Peyer's patch (tissue), 4 donors: ENCODE measurements around the gene IGF2R.

Experiments used
- POLR2A ChIP-seq, 2 donors: fragments of 450-650 bp; IDR thresholded peaks; one replicate each; pipeline ENCODE4 v1.5.1; 2017; ENCODE audit warnings: antibody characterized with exemption in 2 of 2, mild to moderate bottlenecking in 2 of 2, moderate library complexity in 2 of 2
- TF ChIP-seq, protein P1 (sequence below), 6 experiments: fragments of 450-650 bp in 4 of 6; fragments of 200-600 bp in 2 of 6; sonication (generic) in 1 of 6; IDR thresholded peaks; one replicate each; pipeline ENCODE4 v1.5.1; 2017 to 2019; ENCODE audit warnings: antibody characterized with exemption in 6 of 6, mild to moderate bottlenecking in 3 of 6, moderate library complexity in 1 of 6

DNA sequence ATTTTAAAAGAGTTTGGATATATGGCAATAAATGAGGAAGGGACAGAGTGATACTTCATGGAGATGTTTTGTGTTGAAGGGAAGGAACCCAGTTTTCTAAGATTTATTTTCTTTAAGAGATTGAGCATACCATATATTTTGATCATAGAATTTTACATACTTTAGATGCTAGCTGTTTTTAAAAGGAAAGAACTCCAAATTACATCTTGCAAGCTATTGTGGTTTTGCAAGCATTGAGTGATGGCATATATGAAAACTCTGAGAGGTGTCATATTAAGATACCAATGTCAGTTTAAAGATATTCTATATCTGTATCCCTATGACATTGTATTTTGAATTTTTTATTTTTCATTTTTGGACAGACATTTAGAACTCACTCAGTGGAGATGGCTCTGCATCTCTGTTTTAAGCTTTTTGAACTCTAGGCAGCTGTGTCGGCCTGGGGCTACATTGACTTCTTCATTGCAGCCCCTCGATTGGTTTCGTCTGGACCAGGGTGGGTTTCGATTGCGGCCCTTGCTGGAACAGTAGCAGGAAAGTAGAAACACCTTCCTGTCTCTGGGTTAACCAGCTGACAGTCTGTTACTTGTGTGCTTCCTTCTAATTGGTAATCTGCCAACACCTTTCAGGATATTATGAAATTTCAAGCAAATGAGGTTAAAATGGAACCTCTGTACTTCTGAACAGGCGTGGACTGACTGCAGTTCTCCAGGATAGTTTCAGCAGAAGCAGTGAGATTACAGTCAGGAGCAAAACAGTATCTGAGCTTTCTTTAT lies 14.0 kb downstream of the IGF2R start:
- TF ChIP-seq, protein P1, sequence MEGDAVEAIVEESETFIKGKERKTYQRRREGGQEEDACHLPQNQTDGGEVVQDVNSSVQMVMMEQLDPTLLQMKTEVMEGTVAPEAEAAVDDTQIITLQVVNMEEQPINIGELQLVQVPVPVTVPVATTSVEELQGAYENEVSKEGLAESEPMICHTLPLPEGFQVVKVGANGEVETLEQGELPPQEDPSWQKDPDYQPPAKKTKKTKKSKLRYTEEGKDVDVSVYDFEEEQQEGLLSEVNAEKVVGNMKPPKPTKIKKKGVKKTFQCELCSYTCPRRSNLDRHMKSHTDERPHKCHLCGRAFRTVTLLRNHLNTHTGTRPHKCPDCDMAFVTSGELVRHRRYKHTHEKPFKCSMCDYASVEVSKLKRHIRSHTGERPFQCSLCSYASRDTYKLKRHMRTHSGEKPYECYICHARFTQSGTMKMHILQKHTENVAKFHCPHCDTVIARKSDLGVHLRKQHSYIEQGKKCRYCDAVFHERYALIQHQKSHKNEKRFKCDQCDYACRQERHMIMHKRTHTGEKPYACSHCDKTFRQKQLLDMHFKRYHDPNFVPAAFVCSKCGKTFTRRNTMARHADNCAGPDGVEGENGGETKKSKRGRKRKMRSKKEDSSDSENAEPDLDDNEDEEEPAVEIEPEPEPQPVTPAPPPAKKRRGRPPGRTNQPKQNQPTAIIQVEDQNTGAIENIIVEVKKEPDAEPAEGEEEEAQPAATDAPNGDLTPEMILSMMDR (IDR thresholded peaks at IDR 0.05): no peak
- no peak for TF ChIP-seq POLR2A (IDR thresholded peaks at IDR 0.05)
